Activated CD8-positive, alpha-beta memory T cell treated with anti-CD3 and anti-CD28 coated beads, Interleukin-2, amount 50 U/mL, for 1 hour (primary cell): ENCODE measurements around the gene LSM14B.
"Not testable (repeated sequence)": the region's sequence is repeated elsewhere in the genome, so short reads cannot be mapped to it uniquely, and the experiment has no call there.

Experiments
- DNase-seq: peaks from one replicate; pipeline ENCODE4 v3.0.0-alpha.2; 2020; ENCODE audit errors: extremely low read depth

The LSM14B gene

DNA sequence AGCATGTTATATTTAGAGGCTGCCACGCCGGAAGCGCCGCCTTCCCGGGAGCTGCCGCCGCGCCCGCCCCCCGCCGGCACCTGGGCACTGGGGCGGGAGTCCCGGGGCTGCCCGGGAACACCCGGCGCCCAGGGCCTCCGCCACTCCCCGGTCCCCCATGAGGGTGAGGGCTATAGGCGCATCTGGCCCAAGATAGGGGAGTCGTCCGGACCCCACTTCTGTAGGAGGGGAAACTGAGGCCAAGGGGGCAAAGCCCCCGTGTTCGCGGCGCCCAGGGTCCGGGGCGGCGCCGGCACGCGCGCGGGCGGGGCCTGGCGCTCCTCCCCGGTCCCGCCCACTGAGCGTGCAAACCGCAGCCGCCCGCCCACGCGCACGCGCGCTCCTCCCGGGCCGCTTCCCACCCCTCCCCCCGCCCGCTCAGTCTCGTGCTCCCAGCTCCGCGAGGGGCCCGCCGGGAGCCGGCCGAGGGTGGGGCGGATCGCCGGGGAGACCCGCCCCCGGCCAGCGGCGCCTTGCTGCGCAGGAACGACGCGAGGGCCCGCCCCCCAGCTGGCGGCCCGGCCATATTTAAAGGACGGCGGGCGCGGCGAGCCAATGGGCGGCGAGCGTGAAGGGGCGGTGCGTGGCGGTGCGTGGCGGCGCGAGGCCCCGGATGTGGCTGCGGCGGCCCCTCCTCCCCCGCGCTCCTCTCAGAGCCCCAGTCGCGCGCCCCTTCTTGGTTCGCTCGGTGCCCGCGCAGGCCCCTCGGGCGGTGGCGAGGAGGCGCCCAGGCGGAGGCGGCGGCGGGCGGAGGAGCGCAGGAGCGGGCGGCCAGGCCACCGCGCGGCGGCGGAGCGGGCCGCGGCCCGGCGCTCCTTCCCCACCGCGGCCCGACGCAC is at the start of gene LSM14B:
LSM14B (plus strand) TSS at position 700 of the 878 bp plus-strand sequence. CDS start 192 bp downstream, outside the sequence.
- DNase-seq, result peak; percentile 80

DNA sequence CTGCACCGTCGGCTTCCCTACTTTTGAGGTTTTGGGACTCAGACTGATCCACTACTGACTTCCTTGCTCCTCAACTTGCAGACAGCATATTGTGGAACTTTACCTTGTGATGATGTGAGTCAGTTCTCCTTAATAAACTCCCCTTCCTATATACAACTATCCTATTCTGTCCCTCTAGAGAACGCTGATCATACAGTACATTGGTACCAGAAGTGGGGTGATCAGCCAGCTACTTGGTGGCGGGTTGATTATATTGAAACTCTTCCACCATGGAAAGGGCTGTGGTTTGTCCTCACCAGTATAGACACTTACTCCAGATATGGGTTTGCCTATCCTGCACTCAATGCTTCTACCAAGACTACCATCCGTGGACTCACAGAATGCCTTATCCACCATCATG is 49.0 kb upstream of the LSM14B start:
- no peak for DNase-seq

- no peak for DNase-seq
Observed at GRCh38 chr20:62079166-62079565, 43.1 kb upstream of the LSM14B start.

DNA sequence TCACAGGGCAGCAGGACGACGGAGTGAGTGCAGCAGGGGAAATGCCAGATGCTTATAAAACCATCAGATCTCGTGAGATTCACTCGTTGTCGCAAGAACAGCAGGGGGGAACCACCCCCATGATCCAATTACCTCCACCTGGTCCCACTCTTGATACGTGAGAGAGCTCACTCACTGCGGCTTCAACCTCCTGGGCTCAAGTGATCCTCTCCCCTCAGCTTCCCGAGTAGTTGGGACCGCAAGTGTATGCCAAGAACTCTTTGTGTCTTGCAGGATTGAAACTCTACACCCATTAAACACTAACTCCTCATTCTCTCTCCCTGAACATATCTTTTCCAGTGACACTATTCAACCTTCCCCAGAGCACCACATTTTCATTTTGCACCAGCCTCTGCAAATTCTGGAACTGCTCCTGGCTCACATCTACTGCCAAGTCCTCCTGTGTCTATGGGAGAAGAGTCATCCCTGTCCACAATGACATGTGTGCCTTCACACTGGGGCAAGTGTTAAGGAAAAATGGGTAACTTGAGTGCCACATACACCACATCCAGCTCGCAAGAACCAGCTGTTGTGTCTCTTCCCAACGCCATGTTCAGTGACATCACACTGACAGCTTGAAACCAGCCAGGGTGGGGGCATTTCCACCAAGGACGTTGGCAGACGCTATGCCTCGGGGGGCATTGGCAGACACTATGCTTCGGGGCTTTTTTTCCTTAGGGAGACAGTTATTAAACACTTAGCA is 41.9 kb upstream of the LSM14B start:
- no peak for DNase-seq

DNA sequence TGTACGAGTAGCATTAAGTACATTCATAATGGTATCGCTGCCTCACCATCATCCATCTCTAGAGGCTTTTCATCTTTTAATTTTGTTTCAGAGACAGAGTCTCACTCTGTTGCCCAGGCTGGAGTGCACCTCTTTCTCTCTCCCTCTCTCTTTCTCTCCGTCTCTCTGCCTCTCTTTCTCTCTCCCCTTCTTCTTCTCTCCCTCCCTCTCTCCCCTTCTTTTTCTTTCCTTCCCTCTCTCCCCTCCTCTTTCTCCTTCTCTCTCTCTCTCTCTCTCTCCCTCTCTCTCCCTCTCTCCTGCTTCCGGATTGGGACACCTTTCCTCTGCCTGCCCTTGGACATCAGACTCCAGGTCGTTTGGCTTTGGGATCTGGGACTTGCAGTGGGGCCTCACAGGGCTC is 39.0 kb upstream of the LSM14B start:
- DNase-seq, result no peak

DNA sequence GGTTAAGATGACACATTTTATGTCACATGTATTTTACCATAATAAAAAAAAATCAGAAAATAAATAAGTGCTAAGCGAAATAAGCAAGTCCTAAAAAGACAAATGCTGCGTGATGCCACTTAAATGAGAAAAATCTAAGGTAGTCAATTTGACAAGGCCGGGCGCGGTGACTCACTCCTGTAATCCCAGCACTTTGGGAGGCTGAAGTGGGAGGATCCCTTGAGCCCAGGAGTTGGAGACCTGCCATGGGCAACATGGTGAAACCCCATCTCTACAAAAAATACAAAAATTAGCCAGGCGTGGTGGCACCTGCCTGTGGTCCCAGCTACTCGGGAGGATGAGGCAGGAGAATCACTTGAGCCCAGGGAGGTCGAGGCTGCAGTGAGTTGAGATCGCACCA is 38.1 kb upstream of the LSM14B start:
- not testable (repeated sequence) for DNase-seq

DNA sequence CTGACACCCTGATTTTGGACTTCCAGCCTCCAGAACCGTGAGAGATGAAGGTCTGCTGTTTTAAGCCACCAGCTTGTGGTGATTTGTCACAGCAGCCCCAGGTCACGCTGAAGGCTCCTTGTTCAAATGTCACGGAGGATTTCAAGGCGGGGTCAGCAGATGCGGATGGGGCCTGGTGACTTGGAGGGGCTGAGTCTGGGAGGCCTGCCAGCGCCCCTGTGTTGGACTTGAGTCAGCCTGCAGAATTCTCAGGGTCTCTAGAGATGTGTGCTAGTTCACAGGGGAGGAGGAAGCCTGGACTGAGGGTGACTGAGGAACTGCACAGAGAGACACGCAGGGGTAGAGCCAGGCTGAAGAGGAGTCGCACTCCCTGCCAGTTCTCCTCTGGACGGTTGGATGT is 37.1 kb upstream of the LSM14B start:
- DNase-seq, result no peak

GRCh38 chr20:62087227-62087626 is 35.0 kb upstream of the LSM14B start:
- DNase-seq, result no peak

- DNase-seq, result no peak
Observed at GRCh38 chr20:62087632-62088031, 34.6 kb upstream of the LSM14B start.

DNA sequence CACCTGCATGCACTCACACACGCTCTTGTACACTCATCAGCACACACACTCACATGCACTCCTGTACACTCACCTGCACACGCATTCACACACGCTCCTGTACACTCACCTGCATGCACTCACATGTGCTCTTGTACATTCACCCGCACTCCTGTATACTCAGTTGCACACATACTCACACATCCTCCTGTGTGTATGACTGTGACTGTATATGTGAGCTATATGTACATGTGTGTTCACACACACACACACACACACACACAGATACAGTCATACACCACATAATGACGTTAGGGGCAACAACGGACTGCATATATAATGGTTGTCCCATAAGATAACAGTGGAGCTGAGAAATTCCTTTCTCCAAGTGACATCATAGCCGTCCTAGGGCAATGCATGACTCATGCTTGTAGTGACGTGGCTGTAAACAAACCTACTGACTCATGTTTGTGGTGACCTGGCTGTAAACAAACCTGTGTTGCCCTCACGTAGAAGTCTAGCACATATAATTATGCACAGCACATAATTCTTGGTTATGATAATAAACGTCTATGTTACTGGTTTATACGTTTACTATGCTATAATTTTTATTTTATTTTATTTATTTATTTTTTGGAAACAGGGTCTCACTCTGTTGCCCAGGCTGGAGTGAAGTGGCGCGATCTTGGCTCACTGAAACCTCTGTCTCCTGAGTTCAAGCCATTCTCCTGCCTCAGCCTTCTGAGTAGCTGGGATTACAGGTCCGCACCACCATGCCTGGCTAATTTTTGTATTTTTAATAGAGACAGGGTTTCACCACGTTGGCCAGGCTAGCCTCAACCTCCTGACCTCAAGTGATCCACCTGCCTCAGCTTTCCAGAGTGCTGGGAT is 33.8 kb upstream of the LSM14B start:
- no peak for DNase-seq

DNA sequence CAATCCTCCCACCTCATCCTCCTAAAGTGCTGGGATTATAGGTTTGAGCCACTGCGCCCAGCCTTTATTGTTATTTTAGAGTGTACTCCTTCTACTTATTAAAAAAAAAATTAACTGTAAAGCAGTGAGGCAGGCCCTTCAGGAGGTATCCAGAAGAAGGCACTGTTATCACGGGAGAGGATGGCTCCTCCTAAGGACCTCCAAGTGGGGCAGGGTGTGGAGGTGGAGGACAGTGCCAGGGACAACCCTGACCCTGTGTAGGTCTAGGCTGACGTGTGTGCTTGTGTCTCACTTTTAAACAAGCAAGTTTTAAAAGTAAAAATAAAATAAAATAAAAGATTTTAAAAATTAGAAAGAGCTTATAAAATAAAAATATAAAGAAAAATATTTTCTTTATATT is 32.9 kb upstream of the LSM14B start:
- DNase-seq, result no peak

- DNase-seq, result no peak
Observed at GRCh38 chr20:62096421-62097380, 25.6 kb upstream of the LSM14B start.

- DNase-seq, result no peak
Observed at GRCh38 chr20:62097881-62098407, 24.3 kb upstream of the LSM14B start.

DNA sequence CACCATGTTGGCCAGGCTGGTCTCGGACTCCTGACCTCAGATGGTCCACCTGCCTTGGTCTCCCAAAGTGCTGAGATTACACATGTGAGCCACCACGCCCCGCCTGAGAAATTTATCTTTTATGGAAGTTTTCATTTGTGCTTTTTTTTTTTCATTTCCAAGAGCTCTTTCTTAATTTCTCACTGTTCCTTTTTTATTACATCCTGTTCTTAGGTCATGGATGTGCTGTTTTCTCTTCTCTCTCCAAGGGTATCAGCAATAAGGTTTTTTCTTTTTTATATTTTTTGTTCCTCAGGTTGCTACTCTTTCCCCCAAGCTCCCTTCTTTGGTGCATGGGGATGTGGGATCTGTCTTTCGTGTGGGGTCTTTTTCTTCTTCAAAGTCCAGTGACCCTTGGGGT is 21.2 kb upstream of the LSM14B start:
- no peak for DNase-seq

GRCh38 chr20:62103508-62104233 is 18.6 kb upstream of the LSM14B start:
- DNase-seq, result no peak

- DNase-seq, result no peak
Observed at GRCh38 chr20:62104234-62104789, 18.0 kb upstream of the LSM14B start.

- DNase-seq, result no peak
Observed at GRCh38 chr20:62104791-62105345, 17.4 kb upstream of the LSM14B start.

- no peak for DNase-seq
Observed at GRCh38 chr20:62105592-62105991, 16.7 kb upstream of the LSM14B start.

- no peak for DNase-seq
Observed at GRCh38 chr20:62111148-62111547, 11.1 kb upstream of the LSM14B start.
